HepG2 (cell line): ENCODE results near the gene SLC25A48. TPM values are rescaled to one million over a fixed set of nuclear protein-coding genes. Genes with fewer than 3 reads are reported as not detected.

ENCODE experiments used
- ATAC-seq: fragments of 200-7000 bp; cut with Tn5 transposase; 3 replicates; pipeline ENCODE4 v1.9.1; 2020; ENCODE audit warnings: mild to moderate bottlenecking, moderate library complexity
- BruUV-seq: library from RNA; stranded (reverse); fragments of 400-500 nt; replicated peaks from 2 replicates; lab custom pipeline; 2021; lab: Mats Ljungman, UMichigan
- CTCF ChIA-PET: fragments of 300-600 bp; formaldehyde crosslinking; extraction: SDS; loops from one replicate; lab custom pipeline; 2021; ENCODE audit warnings: low total read pairs, inconsistent platforms, low intra/inter-chr PET ratio; lab: Yijun Ruan, JAX
- POLR2A ChIA-PET: fragments of 350-600 bp; sonication (Branson Sonifier 250); formaldehyde crosslinking; loops from one replicate; lab custom pipeline; 2020; ENCODE audit warnings: antibody characterized with exemption, inconsistent platforms; lab: Yijun Ruan, JAX
- DNase-seq: peaks from one replicate; pipeline ENCODE4 v3.0.0-alpha.2; 2015; ENCODE audit warnings: low spot score
- FAIRE-seq: peaks from 3 replicates; lab custom pipeline; 2011; peaks lifted over from hg19 to GRCh38; lab: Jason Lieb, UNC
- H2AFZ ChIP-seq: one replicate; pipeline ENCODE4 v1.6.1; 2011; ENCODE audit warnings: low read length, inconsistent platforms
- H3K27ac ChIP-seq: fragments of 300-600 bp; 3 replicates; pipeline ENCODE4 v1.8.0; 2011; ENCODE audit warnings: mixed run types, mild to moderate bottlenecking, mixed read lengths, low read length, inconsistent platforms; ENCODE audit not compliant: insufficient read depth; ENCODE audit errors: extremely low read length
- H3K27me3 ChIP-seq, 2 experiments: fragments of 200-600 bp in 1 of 2; 2 replicates in 1 of 2; 3 replicates in 1 of 2; pipeline versions ENCODE4 v1.6.0 to v1.8.0; 2011; ENCODE audit warnings: low read length in 2 of 2, mild to moderate bottlenecking in 2 of 2, moderate library complexity in 2 of 2, inconsistent platforms in 1 of 2; ENCODE audit not compliant: insufficient read depth in 2 of 2, control insufficient read depth in 1 of 2
- H3K36me3 ChIP-seq, 2 experiments: fragments of 200-600 bp in 1 of 2; replicated peaks in 1 of 2; 2 replicates in 1 of 2; 3 replicates in 1 of 2; pipeline versions ENCODE4 v1.5.1 to v1.8.0; 2011; ENCODE audit warnings: low read length in 2 of 2, inconsistent platforms in 1 of 2; ENCODE audit not compliant: insufficient read depth in 2 of 2, control insufficient read depth in 1 of 2
- H3K4me1 ChIP-seq: 2 replicates; pipeline ENCODE4 v1.5.1; 2012; ENCODE audit warnings: low read length, inconsistent platforms; ENCODE audit not compliant: insufficient read depth
- H3K4me2 ChIP-seq: 2 replicates; pipeline ENCODE4 v1.6.0; 2011; ENCODE audit warnings: low read depth, low read length, inconsistent platforms
- H3K4me3 ChIP-seq, 3 experiments: fragments of 200-600 bp in 1 of 3; sonication (generic), shearing (Covaris generic) in 1 of 3; replicated peaks in 1 of 3; 2 replicates each; pipeline ENCODE4 v1.5.1; 2011 to 2016; ENCODE audit warnings: low read length in 3 of 3, inconsistent platforms in 2 of 3, low read depth in 2 of 3, mild to moderate bottlenecking in 2 of 3, control low read depth in 1 of 3, mixed read lengths in 1 of 3; ENCODE audit not compliant: insufficient read depth in 1 of 3
- H3K79me2 ChIP-seq: one replicate; pipeline ENCODE4 v1.6.1; 2011; ENCODE audit warnings: low read length, inconsistent platforms; ENCODE audit not compliant: insufficient read depth
- H3K9ac ChIP-seq: 2 replicates; pipeline ENCODE4 v1.6.0; 2011; ENCODE audit warnings: mild to moderate bottlenecking, low read depth, low read length, inconsistent platforms; ENCODE audit not compliant: insufficient read depth
- H3K9me3 ChIP-seq: 2 replicates; pipeline ENCODE4 v1.5.1; 2012; ENCODE audit warnings: mild to moderate bottlenecking, low read length
- H4K20me1 ChIP-seq: 2 replicates; pipeline ENCODE4 v1.6.0; 2011; ENCODE audit warnings: inconsistent platforms, mild to moderate bottlenecking, low read length, moderate library complexity; ENCODE audit not compliant: insufficient read depth
- HINFP ChIP-seq: sonication (generic); formaldehyde crosslinking; IDR thresholded peaks from 2 replicates; pipeline ENCODE4 v1.4.0; 2020; ENCODE audit warnings: low read depth, mild to moderate bottlenecking, missing genetic modification reagents
- KLF12 ChIP-seq: sonication (generic); formaldehyde crosslinking; IDR thresholded peaks from 2 replicates; pipeline ENCODE4 v1.4.0; 2020; ENCODE audit warnings: missing genetic modification reagents, borderline replicate concordance
- PAWR ChIP-seq: sonication (generic); formaldehyde crosslinking; IDR thresholded peaks from 2 replicates; pipeline ENCODE4 v1.4.0; 2020; ENCODE audit warnings: missing genetic modification reagents, mild to moderate bottlenecking, borderline replicate concordance
- ZNF20 ChIP-seq: sonication (generic); formaldehyde crosslinking; IDR thresholded peaks from 2 replicates; pipeline ENCODE4 v1.4.0; 2020; ENCODE audit warnings: mild to moderate bottlenecking, moderate library complexity, missing genetic modification reagents
- ZNF234 ChIP-seq: sonication (generic); formaldehyde crosslinking; conservative IDR thresholded peaks from 2 replicates; pipeline ENCODE4 v1.5.1; 2020; ENCODE audit warnings: mild to moderate bottlenecking, missing genetic modification reagents
- ZNF382 ChIP-seq: sonication (generic); formaldehyde crosslinking; IDR thresholded peaks from 2 replicates; pipeline ENCODE4 v1.5.0; 2020; ENCODE audit warnings: missing genetic modification reagents, mild to moderate bottlenecking, borderline replicate concordance
- ZNF747 ChIP-seq: sonication (generic); formaldehyde crosslinking; IDR thresholded peaks from 2 replicates; pipeline ENCODE4 v1.8.1; 2023; ENCODE audit warnings: missing genetic modification reagents, mild to moderate bottlenecking, borderline replicate concordance
- WGBS: methylation state at CpG from one replicate; pipeline ENCODE4 v1.1.6; 2017; ENCODE audit warnings: low lambda C conversion rate; 5-methylcytosine and 5-hydroxymethylcytosine counted together
- in situ Hi-C: cut with HindIII; loops from 2 replicates; pipeline ENCODE4 v1.10.0; 2017; ENCODE audit warnings: low pct_unique_long_range_greater_than_20kb; ENCODE audit not compliant: extremely low pct_ligation_motif_present
- intact Hi-C: fragments of 100-400 bp; cut with micrococcal nuclease; formaldehyde crosslinking; loops from one replicate; pipeline ENCODE4 v1.10.0; 2022; ENCODE audit not compliant: unreplicated experiment
- polyA plus RNA-seq, 8 experiments: library from polyadenylated mRNA; depleted of rRNA in 3 of 8; stranded (reverse) in 7 of 8; unstranded in 1 of 8; fragments of >200 nt; fragmentation: Illumina TruSeq in 4 of 8; extraction: Trizol in 4 of 8; gene quantifications; 2 replicates each; pipeline versions ENCODE4 v1.2.1 to v1.2.3, GENCODE V29; 2011 to 2016; ENCODE audit warnings: low read depth in 4 of 8, missing spikeins in 1 of 8, mixed read lengths in 1 of 8; ENCODE audit not compliant: insufficient read depth in 1 of 8
- total RNA-seq, 5 experiments: library from RNA; depleted of rRNA; stranded (reverse); fragments of >200 nt; fragmentation: Illumina TruSeq; extraction: Trizol; gene quantifications; 2 replicates each; pipeline ENCODE4 v1.2.3, GENCODE V29; 2016; ENCODE audit warnings: low read depth in 1 of 5
- TF ChIP-seq, protein P1 (sequence below): sonication (generic); formaldehyde crosslinking; IDR thresholded peaks from 2 replicates; pipeline ENCODE4 v1.8.1; 2023; ENCODE audit warnings: mild to moderate bottlenecking, missing genetic modification reagents, borderline replicate concordance

Gene SLC25A48
- total and polyA plus RNA-seq, 2 of the 13 experiments (the other 11 are each of a cell fraction or from before 2014, with no cell fraction given), result 0.17 to 4.5 TPM

GRCh38 chr5:135851915-135852845 is 17.7 kb downstream of the SLC25A48 start:
- POLR2A ChIA-PET, result no interaction called here
- BruUV-seq, result no TSS peak
- no peak overlapping the region for H3K4me2 ChIP-seq
- peaks cover 0 to 21% of the 10 kb centered on the region in 2 experiments; a peak in 2 of 5 replicates for H3K27me3 ChIP-seq
- intact Hi-C loops (no loop called here), in situ Hi-C loops (loop anchor here (25.0 kb wide), 1 partner anchor 560 kb away; no protein-coding TSS in a partner anchor)
- H3K27ac ChIP-seq, result no peak overlapping the region
- ATAC-seq (no peak), DNase-seq (no peak)
- H3K79me2 ChIP-seq, result no peaks in the 10 kb centered on the region
- H3K9me3 ChIP-seq, result no peaks in the 10 kb centered on the region
- H4K20me1 ChIP-seq, result no peaks in the 10 kb centered on the region
- no peak overlapping the region for H2AFZ ChIP-seq
- TF ChIP-seq ZNF382 (CRISPR knock-in tag) (no peak), ZNF747 (CRISPR knock-in tag) (no peak), ZNF20 (CRISPR knock-in tag) (no peak), ZNF234 (CRISPR knock-in tag) (no peak), KLF12 (CRISPR knock-in tag) (no peak), PAWR (no peak), HINFP (no peak)
- TF ChIP-seq, protein P1, sequence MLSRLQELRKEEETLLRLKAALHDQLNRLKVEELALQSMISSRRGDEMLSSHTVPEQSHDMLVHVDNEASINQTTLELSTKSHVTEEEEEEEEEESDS (CRISPR knock-in tag), result no peak
- TF ChIP-seq, all 625 proteins: peak for 0
- Histone ChIP-seq H3K4me1 (no peaks in the 10 kb centered on the region), H3K4me3 (no peak overlapping the region), H3K9ac (no peak overlapping the region), H3K36me3 (no peaks in the 10 kb centered on the region)
- CTCF ChIA-PET, result no interaction called here
- no peak for FAIRE-seq
- WGBS, result 62% methylated on average over 30 of the region's 34 CpGs
